Measurements from ENCODE around the gene ISG20L2.
A peak's percentile ranks its signal among the peaks of the same experiment; 100 is the strongest.

The ISG20L2 gene

DNA sequence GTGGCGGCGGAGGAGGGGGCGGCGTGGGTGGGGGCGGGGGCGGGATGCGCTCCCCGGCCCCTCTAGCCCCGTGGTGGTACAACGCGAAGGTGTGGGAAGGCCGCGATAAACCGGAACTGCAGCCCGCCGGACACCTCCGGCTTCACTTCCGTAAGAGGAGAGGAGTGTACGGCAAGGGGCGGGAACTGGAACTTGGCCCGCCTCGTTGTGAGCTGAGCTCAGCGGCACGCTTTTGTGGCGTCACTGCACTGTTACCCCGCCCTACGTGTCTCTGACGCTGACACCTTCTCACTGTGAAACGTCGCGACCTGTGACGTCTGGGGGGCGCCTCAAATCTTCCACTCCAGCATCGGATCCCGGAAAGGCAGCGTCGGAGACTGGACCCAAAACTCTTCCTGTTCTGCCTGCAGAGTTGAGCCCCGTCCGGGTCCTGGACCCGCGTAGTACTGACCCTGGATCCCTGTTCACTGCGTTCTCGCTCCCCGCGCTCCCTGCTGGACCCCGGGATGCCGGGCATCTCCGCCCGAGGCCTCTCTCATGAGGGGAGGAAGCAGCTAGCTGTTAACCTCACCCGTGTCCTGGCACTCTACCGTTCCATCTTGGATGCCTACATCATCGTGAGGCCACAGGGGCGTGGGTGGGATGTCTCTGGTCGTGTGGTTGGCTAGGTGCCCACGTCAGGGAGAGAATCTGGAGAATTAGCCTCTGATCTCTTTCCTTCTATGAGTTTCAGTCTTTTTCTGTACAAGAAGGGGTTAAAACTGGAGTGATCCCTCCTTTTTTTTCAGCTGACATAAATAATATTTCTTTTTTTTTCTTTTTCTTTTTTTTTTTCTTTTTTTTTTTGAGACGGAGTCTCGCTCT is at the start of gene ISG20L2:
ISG20L2 (minus strand) TSS at position 168 of the 864 bp plus-strand sequence. CDS start 1,114 bp downstream, outside the sequence.
- no peaks in the 10 kb centered on the region for H3K27me3 ChIP-seq (ENCODE audit: control insufficient read depth, insufficient read depth, low read length)

GRCh38 chr1:156777573-156777972 is 49.0 kb upstream of the ISG20L2 start:
- H3K36me3 ChIP-seq (ENCODE audit: control insufficient read depth, insufficient read depth, low read length), result peaks cover 29% of the 10 kb centered on the region
- H3K9me3 ChIP-seq (ENCODE audit: control insufficient read depth, insufficient read depth, low read length), result no peaks in the 10 kb centered on the region
- no peak overlapping the region for H3K9ac ChIP-seq (ENCODE audit: low read depth, low read length)
- H3K27ac ChIP-seq (ENCODE audit: low read depth, low read length), result no peak overlapping the region
- H3K27me3 ChIP-seq (ENCODE audit: control insufficient read depth, insufficient read depth, low read length), result no peaks in the 10 kb centered on the region
- H3K4me3 ChIP-seq (ENCODE audit: low read depth, low read length), result no peak overlapping the region
- no peaks in the 10 kb centered on the region for H3K4me1 ChIP-seq (ENCODE audit: control insufficient read depth, insufficient read depth, low read length)

More for the DNA sequence above, at the start of gene ISG20L2:
- Histone ChIP-seq H3K27ac (ENCODE audit: low read depth, low read length) (peak within 1 kb of the TSS; percentile 79), H3K4me1 (ENCODE audit: control insufficient read depth, insufficient read depth, low read length) (peaks cover 24% of the 10 kb centered on the region), H3K9me3 (ENCODE audit: control insufficient read depth, insufficient read depth, low read length) (no peaks in the 10 kb centered on the region), H3K4me3 (ENCODE audit: low read depth, low read length) (peak within 1 kb of the TSS; percentile 92), H3K36me3 (ENCODE audit: control insufficient read depth, insufficient read depth, low read length) (peaks cover 31% of the 10 kb centered on the region), H3K9ac (ENCODE audit: low read depth, low read length) (peak within 1 kb of the TSS; percentile 80)

GRCh38 chr1:156776942-156777341 is 48.4 kb upstream of the ISG20L2 start:
- Histone ChIP-seq H3K27ac (ENCODE audit: low read depth, low read length) (no peak overlapping the region), H3K9ac (ENCODE audit: low read depth, low read length) (no peak overlapping the region), H3K27me3 (ENCODE audit: control insufficient read depth, insufficient read depth, low read length) (no peaks in the 10 kb centered on the region), H3K4me1 (ENCODE audit: control insufficient read depth, insufficient read depth, low read length) (no peaks in the 10 kb centered on the region), H3K4me3 (ENCODE audit: low read depth, low read length) (no peak overlapping the region), H3K36me3 (ENCODE audit: control insufficient read depth, insufficient read depth, low read length) (peaks cover 25% of the 10 kb centered on the region), H3K9me3 (ENCODE audit: control insufficient read depth, insufficient read depth, low read length) (no peaks in the 10 kb centered on the region)

DNA sequence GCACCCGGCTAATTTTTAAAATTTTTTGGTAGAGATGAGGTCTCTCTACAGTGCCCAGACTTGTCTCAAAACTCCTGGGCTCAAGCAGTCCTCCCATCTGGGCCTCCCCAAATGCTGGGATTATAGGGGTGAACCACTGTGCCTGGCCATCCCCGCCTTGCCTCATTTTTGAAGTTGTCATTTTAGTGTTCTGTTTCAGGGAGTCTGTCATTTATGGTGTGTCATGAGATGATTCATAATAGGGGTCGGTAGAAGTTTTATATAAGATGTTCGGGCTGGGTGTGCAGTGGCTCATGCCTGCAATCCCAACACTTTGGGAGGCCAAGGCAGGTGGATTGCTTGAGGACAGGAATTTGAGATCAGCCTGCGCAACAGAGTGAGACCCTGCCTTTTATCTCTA is 47.2 kb upstream of the ISG20L2 start:
- Histone ChIP-seq H3K4me1 (ENCODE audit: control insufficient read depth, insufficient read depth, low read length) (no peaks in the 10 kb centered on the region), H3K9me3 (ENCODE audit: control insufficient read depth, insufficient read depth, low read length) (no peaks in the 10 kb centered on the region), H3K4me3 (ENCODE audit: low read depth, low read length) (no peak overlapping the region), H3K36me3 (ENCODE audit: control insufficient read depth, insufficient read depth, low read length) (peaks cover 28% of the 10 kb centered on the region), H3K27me3 (ENCODE audit: control insufficient read depth, insufficient read depth, low read length) (no peaks in the 10 kb centered on the region), H3K27ac (ENCODE audit: low read depth, low read length) (no peak overlapping the region), H3K9ac (ENCODE audit: low read depth, low read length) (no peak overlapping the region)

GRCh38 chr1:156773607-156774006 is 45.0 kb upstream of the ISG20L2 start:
- H3K9ac ChIP-seq (ENCODE audit: low read depth, low read length), result no peak overlapping the region
- no peaks in the 10 kb centered on the region for H3K9me3 ChIP-seq (ENCODE audit: control insufficient read depth, insufficient read depth, low read length)
- H3K27ac ChIP-seq (ENCODE audit: low read depth, low read length), result no peak overlapping the region
- H3K27me3 ChIP-seq (ENCODE audit: control insufficient read depth, insufficient read depth, low read length), result no peaks in the 10 kb centered on the region
- H3K4me1 ChIP-seq (ENCODE audit: control insufficient read depth, insufficient read depth, low read length), result peaks cover 7% of the 10 kb centered on the region
- H3K4me3 ChIP-seq (ENCODE audit: low read depth, low read length), result no peak overlapping the region
- H3K36me3 ChIP-seq (ENCODE audit: control insufficient read depth, insufficient read depth, low read length), result peaks cover 38% of the 10 kb centered on the region

GRCh38 chr1:156772728-156773497 is 44.3 kb upstream of the ISG20L2 start:
- no peak overlapping the region for H3K27ac ChIP-seq (ENCODE audit: low read depth, low read length)
- no peak overlapping the region for H3K9ac ChIP-seq (ENCODE audit: low read depth, low read length)
- peaks cover 10% of the 10 kb centered on the region for H3K4me1 ChIP-seq (ENCODE audit: control insufficient read depth, insufficient read depth, low read length)
- no peak overlapping the region for H3K4me3 ChIP-seq (ENCODE audit: low read depth, low read length)
- peaks cover 38% of the 10 kb centered on the region for H3K36me3 ChIP-seq (ENCODE audit: control insufficient read depth, insufficient read depth, low read length)
- H3K27me3 ChIP-seq (ENCODE audit: control insufficient read depth, insufficient read depth, low read length), result no peaks in the 10 kb centered on the region
- no peaks in the 10 kb centered on the region for H3K9me3 ChIP-seq (ENCODE audit: control insufficient read depth, insufficient read depth, low read length)

DNA sequence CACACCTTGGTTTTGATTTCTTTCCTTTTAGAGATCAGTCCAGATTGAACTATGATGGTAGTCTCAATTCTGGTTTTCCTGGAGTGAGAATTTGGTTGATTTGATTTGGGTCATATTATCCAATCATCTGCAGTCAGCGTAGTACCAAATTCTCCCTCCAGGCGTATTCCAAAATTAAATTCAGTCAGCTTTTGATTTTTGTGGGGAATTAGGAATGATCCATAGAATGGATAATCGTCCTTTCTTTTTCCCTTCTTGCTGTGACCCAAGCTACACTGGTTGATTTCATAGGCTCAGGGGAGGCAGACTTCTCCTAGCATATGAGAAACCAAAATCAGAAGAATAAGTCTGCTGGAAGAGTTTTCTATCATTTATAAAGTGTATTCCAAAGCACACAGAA is 43.7 kb upstream of the ISG20L2 start:
- Histone ChIP-seq H3K4me3 (ENCODE audit: low read depth, low read length) (no peak overlapping the region), H3K4me1 (ENCODE audit: control insufficient read depth, insufficient read depth, low read length) (peaks cover 10% of the 10 kb centered on the region), H3K27me3 (ENCODE audit: control insufficient read depth, insufficient read depth, low read length) (no peaks in the 10 kb centered on the region), H3K9ac (ENCODE audit: low read depth, low read length) (no peak overlapping the region), H3K36me3 (ENCODE audit: control insufficient read depth, insufficient read depth, low read length) (peaks cover 38% of the 10 kb centered on the region), H3K9me3 (ENCODE audit: control insufficient read depth, insufficient read depth, low read length) (no peaks in the 10 kb centered on the region), H3K27ac (ENCODE audit: low read depth, low read length) (no peak overlapping the region)

DNA sequence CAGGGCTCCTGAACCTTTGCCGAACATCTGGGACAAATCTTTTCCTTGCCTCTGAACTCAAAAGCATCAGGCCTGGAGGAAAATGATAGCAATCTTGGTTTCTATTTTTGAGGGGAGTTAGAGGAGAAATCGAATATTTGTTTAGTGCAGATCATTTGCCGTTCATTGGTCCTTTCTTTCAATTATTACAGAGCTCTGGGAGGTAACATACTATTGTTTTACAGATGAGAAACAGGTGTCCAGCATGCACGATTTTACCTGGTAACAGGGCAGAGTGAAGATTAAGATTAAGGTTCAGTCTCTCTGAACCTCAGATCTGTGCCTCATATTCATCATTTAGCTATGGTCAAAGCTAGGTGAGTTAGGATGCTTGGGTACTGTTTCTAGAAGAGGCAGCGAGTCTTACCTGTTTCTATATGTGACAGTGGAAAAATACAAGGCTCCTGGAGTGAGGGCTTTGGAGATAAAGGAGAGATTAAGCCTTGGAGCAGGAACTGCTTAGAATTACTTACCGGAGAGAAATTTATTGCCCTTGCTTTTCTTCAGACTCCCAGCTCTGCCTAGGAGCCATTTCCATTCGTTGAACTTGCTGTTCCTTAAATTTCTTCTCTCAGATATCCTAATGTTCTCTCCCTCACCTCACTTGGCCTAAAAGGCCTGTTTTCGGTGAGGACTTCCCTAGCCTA is 40.2 kb upstream of the ISG20L2 start:
- peak overlapping the region; percentile 95 for H3K9ac ChIP-seq (ENCODE audit: low read depth, low read length)
- no peaks in the 10 kb centered on the region for H3K9me3 ChIP-seq (ENCODE audit: control insufficient read depth, insufficient read depth, low read length)
- H3K4me1 ChIP-seq (ENCODE audit: control insufficient read depth, insufficient read depth, low read length), result peaks cover 21% of the 10 kb centered on the region
- peak overlapping the region; percentile 92 for H3K4me3 ChIP-seq (ENCODE audit: low read depth, low read length)
- H3K27ac ChIP-seq (ENCODE audit: low read depth, low read length), result peak overlapping the region; percentile 91
- peaks cover 33% of the 10 kb centered on the region for H3K36me3 ChIP-seq (ENCODE audit: control insufficient read depth, insufficient read depth, low read length)
- H3K27me3 ChIP-seq (ENCODE audit: control insufficient read depth, insufficient read depth, low read length), result no peaks in the 10 kb centered on the region

DNA sequence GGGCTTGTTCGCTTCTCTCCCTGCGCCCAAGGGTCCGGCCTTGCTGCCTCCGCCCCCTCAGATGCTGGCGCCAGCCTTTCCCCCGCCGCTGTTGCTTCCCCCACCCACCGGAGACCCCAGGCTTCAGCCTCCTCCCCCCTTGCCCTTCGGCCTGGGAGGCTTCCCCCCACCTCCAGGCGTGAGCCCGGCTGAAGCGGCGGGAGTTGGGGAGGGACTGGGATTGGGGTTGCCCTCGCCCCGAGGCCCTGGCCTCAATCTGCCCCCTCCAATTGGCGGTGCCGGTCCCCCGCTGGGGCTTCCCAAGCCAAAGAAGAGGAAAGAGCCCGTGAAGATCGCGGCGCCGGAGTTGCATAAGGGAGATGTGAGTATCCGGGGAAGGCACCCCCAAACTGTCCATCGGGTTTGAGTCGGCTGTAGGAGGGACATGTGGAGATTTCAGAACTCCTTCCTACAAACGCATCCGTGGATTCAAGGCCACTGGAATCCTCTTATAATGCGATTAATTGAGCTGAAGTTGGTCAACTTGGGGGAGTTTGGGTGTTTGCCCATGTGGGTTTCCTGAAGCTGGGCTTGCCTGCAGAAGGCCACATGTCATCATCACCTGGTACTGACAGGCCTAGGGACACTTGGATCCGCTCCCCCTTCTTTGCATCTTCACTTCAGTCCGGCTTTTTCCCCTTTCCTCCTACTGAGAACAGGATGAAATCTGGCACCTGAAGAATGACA is 39.5 kb upstream of the ISG20L2 start:
- H3K9me3 ChIP-seq (ENCODE audit: control insufficient read depth, insufficient read depth, low read length), result no peaks in the 10 kb centered on the region
- peak overlapping the region; percentile 95 for H3K9ac ChIP-seq (ENCODE audit: low read depth, low read length)
- H3K27me3 ChIP-seq (ENCODE audit: control insufficient read depth, insufficient read depth, low read length), result no peaks in the 10 kb centered on the region
- H3K4me1 ChIP-seq (ENCODE audit: control insufficient read depth, insufficient read depth, low read length), result peaks cover 21% of the 10 kb centered on the region
- H3K4me3 ChIP-seq (ENCODE audit: low read depth, low read length), result peak overlapping the region; percentile 92
- peaks cover 26% of the 10 kb centered on the region for H3K36me3 ChIP-seq (ENCODE audit: control insufficient read depth, insufficient read depth, low read length)
- H3K27ac ChIP-seq (ENCODE audit: low read depth, low read length), result peak overlapping the region; percentile 91

GRCh38 chr1:156767101-156767878 is 38.7 kb upstream of the ISG20L2 start, which contains the start of gene PRCC:
Gene PRCC, plus strand, starts transcription at chr1:156767535. Its CDS starts 237 bp downstream, at chr1:156767772.
- peak within 1 kb of the TSS; percentile 95 for H3K9ac ChIP-seq (ENCODE audit: low read depth, low read length)
- H3K4me1 ChIP-seq (ENCODE audit: control insufficient read depth, insufficient read depth, low read length), result peaks cover 21% of the 10 kb centered on the region
- H3K27ac ChIP-seq (ENCODE audit: low read depth, low read length), result peak within 1 kb of the TSS; percentile 91
- H3K4me3 ChIP-seq (ENCODE audit: low read depth, low read length), result peak within 1 kb of the TSS; percentile 92
- peaks cover 19% of the 10 kb centered on the region for H3K36me3 ChIP-seq (ENCODE audit: control insufficient read depth, insufficient read depth, low read length)
- no peaks in the 10 kb centered on the region for H3K27me3 ChIP-seq (ENCODE audit: control insufficient read depth, insufficient read depth, low read length)
- H3K9me3 ChIP-seq (ENCODE audit: control insufficient read depth, insufficient read depth, low read length), result no peaks in the 10 kb centered on the region

All from HUES48 (cell line).